GM18873 (cell line): Measurements from ENCODE around the gene CNTNAP2.

Source experiments
- ATAC-seq: cut with Tn5 transposase; IDR thresholded peaks from one replicate; pipeline ENCODE4 v1.9.1; 2021; ENCODE audit warnings: mild to moderate bottlenecking, moderate library complexity, moderate number of reproducible peaks; ENCODE audit not compliant: unreplicated experiment, low FRiP score

CNTNAP2 gene

DNA sequence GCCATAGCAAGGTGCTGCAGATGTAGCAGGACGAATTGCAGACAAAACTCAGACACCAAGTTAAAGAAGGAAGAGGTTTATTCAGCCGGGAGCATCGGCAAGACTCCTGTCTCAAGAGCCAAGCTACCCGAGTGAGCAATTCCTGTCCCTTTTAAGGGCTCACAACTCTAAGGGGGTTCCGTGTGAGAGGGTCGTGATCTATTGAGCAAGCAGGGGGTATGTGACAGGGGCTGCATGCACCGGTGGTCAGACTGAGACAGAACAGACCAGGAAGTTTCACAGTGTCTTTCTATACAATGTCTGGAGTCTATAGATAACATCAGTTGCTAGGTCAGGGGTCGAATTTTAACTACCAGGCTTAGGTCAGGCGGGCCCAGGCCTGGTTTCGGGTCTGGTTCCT lies 2252.0 kb downstream of the CNTNAP2 start:
- ATAC-seq, result no peak

DNA sequence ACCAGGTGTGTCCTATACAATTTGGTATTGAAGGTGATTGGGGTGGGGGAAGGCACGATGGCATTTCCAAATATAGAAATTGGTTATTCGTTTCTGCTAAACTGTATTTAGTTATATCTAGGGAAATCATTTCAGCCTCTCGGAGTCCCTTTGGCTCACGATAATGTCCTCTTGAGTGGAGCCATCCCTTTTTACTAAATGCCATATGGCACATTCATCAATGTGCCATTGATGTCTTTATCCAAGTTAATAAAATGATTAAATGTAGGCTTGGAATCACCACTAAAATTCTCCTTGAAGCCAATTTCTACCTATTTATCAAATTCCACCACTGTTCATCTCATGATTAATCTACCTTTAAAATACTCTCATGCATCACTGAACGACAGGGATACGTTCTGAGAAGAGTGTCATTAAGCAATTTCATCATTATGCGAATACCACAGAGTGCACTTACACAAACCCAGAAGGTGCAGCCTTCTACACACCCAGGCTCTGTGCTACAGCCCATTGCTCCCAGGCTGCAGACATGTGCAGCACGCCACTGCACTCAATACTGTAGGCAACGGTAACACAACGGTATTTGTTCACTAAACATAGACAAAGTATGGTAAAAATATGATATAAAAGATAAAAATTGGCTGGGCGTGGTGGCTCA lies 2254.8 kb downstream of the CNTNAP2 start:
- no peak for ATAC-seq

GRCh38 chr7:148374396-148375259 lies 2258.0 kb downstream of the CNTNAP2 start:
- no peak for ATAC-seq

GRCh38 chr7:148379677-148380076 lies 2263.1 kb downstream of the CNTNAP2 start:
- ATAC-seq, result no peak

- ATAC-seq, result no peak
Measured at GRCh38 chr7:148380596-148381419, 2264.2 kb downstream of the CNTNAP2 start.

DNA sequence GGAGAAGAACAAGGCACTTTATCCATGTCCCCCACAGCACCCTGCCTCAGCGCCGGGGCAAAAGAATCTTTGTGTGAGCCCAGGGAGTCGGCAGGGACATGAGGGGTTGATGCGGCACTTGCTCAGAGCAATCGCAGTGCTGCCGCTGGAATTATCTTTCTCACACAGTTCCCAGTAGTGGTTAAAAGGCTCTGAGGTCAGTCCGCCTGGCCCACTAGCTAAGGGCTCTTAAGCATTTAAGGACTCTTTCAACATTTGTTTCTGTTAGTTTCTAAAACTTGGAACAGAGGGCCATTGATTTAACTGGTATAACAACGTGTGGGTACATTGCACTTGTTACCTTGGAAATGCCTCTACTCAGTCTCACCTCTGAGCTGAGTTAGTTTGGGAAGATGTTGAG lies 2266.0 kb downstream of the CNTNAP2 start:
- ATAC-seq, result no peak

- ATAC-seq, result no peak
Measured at GRCh38 chr7:148383651-148384050, 2267.1 kb downstream of the CNTNAP2 start.

GRCh38 chr7:148385009-148385682 lies 2268.5 kb downstream of the CNTNAP2 start:
- ATAC-seq, result no peak

DNA sequence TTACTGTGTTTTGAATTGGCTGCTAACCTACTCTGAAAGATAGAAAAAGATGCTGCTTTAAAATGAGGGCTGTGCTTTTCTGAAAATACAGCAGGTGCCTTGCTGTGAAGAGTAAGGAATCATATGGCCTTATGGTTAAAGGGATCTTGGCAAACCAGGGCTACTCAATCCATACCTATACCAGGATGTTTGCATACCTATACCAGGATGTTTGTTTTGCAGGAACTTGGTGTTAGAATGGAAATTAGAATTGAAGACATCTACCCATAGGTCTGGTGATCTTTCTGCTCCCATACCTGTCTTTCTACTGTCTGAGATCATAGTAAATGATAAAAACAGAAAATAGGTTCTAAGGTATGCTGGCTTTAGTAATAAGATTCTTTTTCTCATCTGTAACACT lies 2273.8 kb downstream of the CNTNAP2 start:
- ATAC-seq, result no peak

- ATAC-seq, result no peak
Measured at GRCh38 chr7:148391591-148391990, 2275.0 kb downstream of the CNTNAP2 start.

DNA sequence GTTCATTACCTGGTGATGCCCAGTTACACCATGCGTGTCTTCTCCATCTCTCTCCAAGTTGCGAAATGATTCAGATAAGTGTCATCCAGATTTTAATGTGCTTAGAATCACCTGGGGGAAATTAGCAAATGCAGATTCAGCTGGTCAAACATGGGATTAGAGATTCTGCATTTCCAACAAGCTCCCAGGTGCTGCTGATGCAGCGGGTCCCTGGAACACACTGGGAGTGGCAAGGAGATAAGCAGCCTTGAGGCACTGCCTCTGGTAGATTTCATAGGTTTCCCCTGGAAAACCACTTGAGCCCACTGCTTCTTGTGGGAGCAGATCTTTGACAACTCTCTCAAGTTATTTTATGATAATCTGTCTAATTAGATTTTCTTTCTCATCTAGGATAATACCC lies 2278.0 kb downstream of the CNTNAP2 start:
- ATAC-seq, result no peak

DNA sequence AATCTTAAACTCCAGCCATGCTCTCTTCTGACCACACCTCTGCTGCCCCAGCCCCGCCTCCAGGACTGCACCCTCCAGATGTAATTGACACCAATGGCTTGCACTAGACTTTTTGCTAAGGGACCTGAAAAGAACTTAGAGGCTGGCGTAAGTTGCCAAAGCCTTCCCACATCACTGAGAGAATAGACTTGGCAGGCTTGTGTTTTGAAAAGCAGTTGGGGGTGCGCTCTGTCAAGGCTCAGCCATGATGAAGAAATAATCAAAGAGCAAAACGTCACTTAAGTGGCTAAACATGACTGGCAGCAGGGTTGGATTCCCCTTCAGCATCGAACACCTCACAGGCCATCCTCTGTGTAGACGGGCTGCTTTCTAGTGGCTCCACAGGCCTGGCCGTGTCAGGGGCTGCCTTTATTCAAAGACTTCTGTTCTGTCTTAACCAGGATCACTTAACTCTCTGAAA lies 2278.8 kb downstream of the CNTNAP2 start:
- no peak for ATAC-seq

DNA sequence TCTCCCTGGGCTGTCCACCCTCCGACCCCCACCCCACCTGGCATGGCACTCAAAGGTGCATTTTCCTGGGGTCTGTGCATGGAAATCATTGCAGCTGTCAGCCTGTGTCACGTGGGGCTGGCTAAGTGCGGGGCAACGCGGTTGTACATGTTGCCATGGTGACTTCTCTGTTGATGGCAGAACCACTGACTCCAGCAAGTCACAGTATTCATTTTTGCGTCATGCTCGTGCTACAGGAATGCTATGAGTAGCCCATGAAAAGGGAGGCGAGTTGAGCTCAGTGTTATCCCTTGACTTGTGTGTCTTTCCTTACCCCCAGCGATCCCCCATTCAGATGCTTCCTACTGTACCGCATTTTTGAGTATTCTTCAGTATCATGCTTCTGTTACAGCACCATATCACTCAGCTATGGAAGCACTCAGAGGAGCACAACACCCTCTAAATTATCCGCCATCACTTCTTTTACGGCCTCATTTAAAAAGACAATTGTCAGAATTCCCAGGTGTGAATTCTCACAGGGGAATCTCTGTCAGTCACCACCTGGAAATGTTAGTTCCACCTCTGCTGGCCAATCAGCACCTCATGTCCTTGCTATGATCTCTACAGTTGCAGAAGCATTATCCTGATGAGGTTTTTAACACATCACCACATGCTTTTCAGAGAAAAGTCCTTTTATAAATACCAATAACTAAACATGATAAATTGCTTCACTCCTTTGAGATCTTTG lies 2279.6 kb downstream of the CNTNAP2 start:
- no peak for ATAC-seq

DNA sequence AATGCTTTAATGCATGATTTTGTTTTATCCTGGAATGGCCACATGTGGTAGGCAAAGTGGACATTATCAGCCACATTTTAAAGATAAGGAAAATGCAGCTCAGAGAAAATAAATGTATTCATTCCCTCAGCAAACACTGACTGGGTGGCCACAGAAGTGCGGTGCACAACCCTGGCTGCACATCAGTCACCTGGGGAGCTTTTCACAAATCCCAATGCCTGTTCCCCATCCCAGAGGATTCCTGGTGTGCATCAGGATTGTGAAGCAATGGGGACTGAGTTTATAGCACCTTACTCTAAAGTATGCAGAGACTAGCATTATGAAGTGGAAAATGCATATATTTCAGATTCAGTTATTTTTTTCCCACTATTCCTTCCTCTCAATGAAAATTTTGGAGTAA lies 2280.5 kb downstream of the CNTNAP2 start:
- no peak for ATAC-seq

- ATAC-seq, result no peak
Measured at GRCh38 chr7:148397551-148397950, 2280.9 kb downstream of the CNTNAP2 start.

GRCh38 chr7:148397985-148398384 lies 2281.4 kb downstream of the CNTNAP2 start:
- no peak for ATAC-seq

DNA sequence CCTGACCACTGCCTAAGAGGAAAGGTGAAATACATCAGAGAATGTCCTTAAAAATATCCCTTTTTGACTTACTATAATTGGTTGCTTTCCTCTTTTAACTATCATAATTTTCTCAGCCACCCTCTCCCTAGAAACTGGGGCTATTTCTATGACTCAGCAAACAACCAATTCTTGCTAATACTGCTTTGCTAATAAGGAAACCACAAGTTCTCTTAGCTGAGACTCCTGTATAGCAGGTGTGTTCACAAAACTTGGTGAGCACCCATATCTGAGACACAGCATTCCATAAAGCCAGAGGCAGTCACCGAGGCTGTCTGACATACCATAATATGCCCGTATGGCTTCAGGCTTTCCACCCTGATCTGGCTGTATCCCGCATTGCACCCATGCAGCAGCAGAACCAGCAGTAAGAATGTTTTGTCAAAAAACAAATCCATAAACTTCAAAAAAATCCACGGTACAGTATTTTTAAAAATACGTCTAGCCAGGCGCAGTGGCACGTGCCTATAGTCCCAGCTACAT lies 2282.3 kb downstream of the CNTNAP2 start:
- no peak for ATAC-seq

DNA sequence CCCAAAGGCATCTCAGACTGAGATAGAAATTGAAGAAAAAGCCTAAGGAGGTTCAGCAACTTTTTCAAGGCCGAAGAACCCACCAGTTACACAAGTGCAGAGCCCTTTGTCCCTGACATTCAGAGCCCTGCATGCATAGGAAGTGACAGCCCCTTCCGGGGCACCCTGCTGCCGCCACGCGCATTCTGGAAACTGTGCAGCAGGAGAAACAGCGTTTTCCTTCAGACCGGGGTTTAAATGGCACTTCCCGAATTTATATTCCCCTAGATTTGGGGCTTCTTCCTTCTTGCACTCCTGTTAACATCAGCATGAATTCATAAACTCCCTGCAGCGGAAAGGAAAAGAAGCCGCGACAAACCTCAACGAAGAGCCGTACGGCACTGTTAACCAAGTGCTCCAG lies 2283.5 kb downstream of the CNTNAP2 start:
- ATAC-seq, result no peak

DNA sequence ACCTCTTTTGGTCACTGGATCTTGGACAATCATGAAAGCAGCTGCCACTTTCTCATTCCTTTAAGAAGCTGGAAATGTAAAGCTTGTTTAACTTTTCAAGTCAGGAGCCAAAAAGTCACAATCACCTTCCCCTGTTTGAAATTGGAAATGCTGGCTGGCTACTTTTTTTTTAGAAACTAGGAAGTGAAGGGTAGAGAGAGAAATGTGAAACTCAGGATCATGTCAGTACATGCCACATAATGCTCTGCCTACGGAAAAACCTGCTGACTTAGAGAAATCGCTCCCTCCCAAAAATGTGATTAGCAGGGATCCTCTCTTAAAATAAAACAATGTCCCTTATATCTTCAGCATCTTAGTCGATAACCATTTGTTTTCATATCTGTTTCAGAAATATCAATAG lies 2285.6 kb downstream of the CNTNAP2 start:
- ATAC-seq, result no peak
